GM18505 (cell line): ENCODE data around the gene URAD.
"Not testable (repeated sequence)": the region's sequence is repeated elsewhere in the genome, so short reads cannot be mapped to it uniquely, and the experiment has no call there.

ENCODE experiments used
- ATAC-seq: cut with Tn5 transposase; IDR thresholded peaks from one replicate; pipeline ENCODE4 v1.9.1; 2021; ENCODE audit not compliant: unreplicated experiment
- POLR2A ChIP-seq: IDR thresholded peaks from 4 replicates; pipeline ENCODE4 v1.6.1; 2011; ENCODE audit warnings: borderline replicate concordance; ENCODE audit not compliant: insufficient read depth, insufficient read length; ENCODE audit errors: extremely low read depth

The URAD gene

GRCh38 chr13:27971776-27972477 is 16.6 kb downstream of the URAD start:
- TF ChIP-seq POLR2A: no peak
- no peak for ATAC-seq

GRCh38 chr13:27971236-27971645 is 17.3 kb downstream of the URAD start:
- ATAC-seq: no peak
- TF ChIP-seq POLR2A: no peak

DNA sequence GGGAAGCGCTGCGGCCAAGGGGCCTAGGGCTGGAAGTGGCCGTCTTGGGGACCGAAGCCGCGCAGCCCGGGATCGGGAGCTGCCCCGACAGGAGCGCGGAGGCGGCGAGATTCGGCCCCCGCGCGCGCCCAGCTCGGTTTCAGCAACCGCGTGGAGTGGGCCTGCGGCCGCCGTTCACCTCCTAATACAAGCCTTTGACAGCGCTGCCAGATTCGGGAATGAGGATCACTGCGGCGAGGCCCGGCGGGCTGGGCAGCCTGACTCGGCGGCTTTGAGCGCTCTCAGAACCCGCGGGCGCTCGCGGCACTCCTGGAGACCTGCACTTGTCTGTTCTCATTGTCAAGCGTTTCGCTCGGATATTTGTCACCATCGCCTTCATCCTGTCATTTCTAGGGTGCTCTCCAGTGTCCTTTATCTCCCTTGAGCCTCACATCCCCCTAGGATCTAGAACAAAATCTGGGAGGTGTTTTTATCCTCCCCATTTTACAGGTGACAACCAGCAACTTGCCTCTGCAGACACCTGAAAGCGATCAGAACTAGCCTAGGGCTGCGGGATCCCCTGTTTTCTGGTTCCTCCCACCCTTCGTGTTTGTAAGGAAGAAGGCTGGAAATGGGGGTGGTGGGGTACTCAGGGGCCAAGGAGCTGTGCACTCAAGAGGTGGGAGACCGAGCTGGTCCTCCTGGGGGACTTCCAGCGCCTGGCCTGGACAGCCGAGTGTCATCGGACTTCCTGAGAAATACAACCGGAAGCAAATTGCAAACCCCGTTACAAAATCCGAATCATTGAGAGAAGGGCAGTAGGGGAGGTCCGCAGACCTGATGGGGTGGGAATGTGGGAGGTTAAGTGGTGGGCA is 17.9 kb downstream of the URAD start:
- ATAC-seq: no peak
- no peak for TF ChIP-seq POLR2A

DNA sequence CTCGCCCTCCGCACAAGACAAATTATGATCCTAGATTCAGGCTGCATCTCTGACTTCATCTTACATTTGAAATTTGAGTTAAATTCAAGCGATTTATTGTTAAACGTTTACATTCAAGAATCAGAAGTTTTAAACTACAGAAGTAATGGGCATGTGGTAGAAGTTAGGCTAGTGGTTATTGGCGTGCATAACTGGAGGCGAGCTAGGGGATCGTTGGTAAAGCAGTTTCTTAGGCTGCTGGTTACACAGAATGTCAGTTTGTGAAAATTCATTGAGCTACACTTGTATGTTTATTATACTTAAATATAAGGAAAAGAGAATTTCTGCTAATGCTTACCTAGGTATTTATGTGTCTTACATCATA is 18.6 kb downstream of the URAD start:
- ATAC-seq: no peak
- no peak for TF ChIP-seq POLR2A

DNA sequence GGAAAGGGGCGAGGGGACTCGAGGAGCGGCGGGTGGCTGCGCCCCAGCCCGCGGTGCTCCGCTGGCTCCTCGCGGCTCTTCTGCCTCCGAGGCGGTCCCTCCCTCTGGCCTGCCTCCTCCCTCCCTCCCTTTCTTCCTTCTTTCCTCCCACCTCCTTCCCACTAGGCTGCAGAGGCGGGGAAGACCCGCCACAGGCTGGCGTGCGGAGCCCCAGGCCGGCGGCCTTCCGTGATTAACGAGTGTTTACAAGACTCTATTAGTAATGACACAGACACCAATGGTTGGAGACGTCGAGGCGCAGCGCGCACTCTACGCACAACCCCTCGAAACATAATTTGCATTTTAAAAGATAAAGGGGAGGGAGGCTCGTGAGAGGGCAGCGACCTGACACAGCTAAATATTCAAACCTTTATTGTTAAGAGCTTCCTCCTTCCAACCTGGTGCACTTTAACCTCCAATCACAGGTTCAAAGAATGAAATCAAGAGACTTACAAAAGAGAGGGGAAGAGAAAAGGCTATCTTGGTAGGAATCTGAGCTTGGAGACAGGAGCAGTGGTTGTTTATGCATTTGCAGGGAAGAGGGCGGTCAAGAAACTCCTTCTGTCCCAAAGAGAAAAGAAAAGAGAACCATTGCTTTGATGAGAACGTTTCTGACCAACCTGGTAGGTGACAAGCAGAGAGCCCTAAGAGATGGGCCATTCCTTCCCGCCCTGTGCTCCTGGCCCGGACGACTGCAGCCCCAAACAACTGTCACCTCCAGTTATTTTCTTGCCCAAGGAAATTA is 19.2 kb downstream of the URAD start, which contains the start of gene CDX2:
TSS of gene CDX2 (minus strand) at position 234 of the 784 bp plus-strand sequence. CDS start 309 bp downstream, outside the sequence.
- no peak for TF ChIP-seq POLR2A
- no peak for ATAC-seq

GRCh38 chr13:27968316-27969081 is 20.0 kb downstream of the URAD start:
- no peak for ATAC-seq
- no peak for TF ChIP-seq POLR2A

- no peak for ATAC-seq
Measured at GRCh38 chr13:27967736-27968315, 20.7 kb downstream of the URAD start.

GRCh38 chr13:27967203-27967735 is 21.2 kb downstream of the URAD start:
- TF ChIP-seq POLR2A: no peak
- ATAC-seq: no peak

More at GRCh38 chr13:27967736-27968315, 20.7 kb downstream of the URAD start:
- no peak for TF ChIP-seq POLR2A

DNA sequence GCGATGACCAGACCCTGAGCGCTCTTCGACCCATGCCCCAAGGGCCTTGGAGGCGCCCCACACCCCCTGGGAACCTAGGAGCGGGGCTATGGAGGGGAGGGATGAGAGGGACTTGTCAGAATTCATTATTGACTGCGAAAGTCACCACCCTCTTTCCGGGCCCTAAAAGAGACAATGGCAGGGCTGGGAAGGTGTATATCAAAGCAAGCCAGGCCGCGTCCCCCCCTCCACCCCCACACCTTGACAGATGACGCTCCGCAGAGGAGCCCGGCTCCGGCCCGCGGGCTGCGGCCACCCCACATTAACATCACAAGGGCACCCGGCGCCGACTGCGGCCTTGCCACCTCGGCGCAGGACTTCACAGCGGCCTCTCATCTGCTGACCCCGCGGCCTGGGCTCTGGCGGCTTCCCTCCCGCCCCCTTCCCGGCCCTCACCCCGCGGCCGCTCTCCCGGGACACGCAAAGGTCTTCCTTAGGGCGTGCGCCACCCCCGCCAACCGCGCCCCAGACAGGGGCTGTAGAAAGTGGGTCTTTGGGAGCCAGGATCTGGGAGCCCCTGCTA is 21.8 kb downstream of the URAD start:
- TF ChIP-seq POLR2A: no peak
- ATAC-seq: no peak

DNA sequence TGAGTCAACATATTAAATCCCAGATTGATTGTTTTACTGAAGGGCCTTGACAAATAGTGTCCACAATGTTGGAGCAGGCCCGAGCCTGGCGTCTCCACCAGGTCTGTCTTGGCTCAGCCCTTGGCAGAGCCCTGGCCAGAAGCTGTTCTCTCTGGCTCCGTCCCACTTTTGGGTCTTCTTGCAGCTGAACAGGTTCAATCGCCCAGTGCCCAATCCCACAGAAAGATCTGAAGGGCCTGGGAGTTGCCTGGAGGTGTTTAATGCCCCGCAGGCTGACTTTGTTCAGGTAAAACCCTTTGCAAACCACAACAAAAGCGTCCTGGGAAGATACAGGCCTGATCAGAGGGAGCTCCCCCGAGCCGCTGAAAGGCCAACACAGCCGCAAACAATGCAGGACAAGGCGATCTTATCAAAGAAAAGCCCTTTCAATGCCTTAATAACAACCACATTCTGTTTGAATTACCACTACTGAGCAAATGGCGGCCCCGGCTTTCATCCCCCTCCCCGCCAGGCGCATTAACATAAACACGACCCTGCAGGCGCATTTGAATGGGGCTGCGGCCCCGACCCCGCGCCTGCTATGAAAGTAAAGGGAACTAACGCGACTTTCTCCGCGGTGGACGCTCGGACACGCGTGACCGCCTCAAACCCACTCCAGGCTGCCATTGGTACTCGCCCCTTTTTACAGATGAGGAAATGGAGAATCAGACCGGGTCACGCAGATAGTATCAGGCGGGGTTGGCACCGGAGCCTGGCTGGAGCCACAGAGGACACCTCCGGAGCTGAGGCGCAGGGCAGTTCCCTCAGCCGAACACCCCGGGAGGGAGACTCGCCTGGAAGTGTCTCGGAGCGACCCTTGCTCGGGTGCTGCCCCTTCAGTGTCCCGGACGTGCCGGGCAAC is 22.5 kb downstream of the URAD start:
- ATAC-seq: no peak
- no peak for TF ChIP-seq POLR2A

DNA sequence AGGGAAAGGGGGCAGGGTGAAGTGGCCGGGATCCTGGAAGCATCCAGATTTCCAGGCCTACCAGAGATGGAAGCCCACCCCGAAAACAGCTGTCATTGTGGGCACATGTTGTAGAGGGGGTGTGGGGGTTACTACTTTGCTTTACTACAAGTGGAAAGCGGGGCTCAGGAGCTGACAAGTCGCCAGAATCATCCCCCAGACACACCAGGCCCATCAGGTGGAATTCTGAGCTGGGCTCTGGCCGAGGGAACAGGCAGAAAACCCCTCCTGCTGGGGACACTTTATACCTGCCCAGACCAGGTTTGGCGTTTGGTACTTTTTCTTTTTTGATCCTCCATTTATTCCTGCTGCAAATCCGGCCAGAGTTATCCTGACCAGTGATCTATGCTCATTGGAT is 23.2 kb downstream of the URAD start:
- ATAC-seq: no peak
- TF ChIP-seq POLR2A: no peak

DNA sequence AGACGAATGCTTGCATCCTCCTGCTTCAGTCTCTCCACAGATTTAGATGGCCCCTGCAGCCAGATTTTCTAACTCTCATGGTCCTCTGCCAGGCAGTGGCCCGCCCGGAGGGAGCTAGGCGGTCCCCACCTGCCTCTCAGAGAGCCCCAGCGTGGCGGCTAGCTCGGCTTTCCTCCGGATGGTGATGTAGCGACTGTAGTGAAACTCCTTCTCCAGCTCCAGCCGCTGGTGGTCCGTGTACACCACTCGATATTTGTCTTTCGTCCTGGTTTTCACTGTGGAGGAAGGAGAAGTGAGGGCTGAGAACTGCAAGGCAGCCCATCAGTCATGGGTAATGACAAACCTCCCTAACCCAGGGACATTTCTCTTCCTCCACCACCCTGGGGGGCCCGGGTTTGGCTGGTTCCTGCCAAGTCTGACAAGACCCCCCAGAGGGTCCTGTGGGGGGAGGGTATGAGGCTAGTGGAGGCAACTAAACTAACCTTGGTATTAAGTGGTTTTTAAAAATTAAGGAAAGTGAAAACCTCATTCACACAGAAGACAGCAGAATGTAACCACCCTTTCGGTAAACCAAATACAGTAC is 23.7 kb downstream of the URAD start:
- ATAC-seq: no peak
- TF ChIP-seq POLR2A: no peak

- ATAC-seq: not testable (repeated sequence)
Measured at GRCh38 chr13:27964206-27964605, 24.3 kb downstream of the URAD start.
